ENCODE results near the gene AHRR.

DNA sequence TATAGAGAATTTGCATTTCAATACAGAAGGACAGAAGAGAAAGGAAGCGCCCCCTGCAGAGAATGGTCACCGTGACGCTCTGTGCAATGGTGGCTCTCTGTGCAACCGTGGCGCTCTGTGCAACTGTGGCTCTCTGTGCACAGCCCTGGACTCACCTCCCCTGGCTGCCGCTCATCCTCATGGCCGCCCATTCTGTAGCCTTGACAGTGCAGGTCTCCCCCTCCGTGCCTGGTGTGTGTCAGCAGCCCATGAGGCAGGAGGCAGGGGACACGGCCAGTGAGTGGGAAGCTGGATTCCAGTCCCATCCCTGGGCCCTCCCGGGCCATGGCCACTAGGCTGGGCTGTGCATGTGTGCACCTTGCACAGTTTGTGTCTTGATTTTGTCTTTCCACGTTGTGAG lies 133.4 kb downstream of the AHRR start:
- TF ChIP-seq, protein P1, sequence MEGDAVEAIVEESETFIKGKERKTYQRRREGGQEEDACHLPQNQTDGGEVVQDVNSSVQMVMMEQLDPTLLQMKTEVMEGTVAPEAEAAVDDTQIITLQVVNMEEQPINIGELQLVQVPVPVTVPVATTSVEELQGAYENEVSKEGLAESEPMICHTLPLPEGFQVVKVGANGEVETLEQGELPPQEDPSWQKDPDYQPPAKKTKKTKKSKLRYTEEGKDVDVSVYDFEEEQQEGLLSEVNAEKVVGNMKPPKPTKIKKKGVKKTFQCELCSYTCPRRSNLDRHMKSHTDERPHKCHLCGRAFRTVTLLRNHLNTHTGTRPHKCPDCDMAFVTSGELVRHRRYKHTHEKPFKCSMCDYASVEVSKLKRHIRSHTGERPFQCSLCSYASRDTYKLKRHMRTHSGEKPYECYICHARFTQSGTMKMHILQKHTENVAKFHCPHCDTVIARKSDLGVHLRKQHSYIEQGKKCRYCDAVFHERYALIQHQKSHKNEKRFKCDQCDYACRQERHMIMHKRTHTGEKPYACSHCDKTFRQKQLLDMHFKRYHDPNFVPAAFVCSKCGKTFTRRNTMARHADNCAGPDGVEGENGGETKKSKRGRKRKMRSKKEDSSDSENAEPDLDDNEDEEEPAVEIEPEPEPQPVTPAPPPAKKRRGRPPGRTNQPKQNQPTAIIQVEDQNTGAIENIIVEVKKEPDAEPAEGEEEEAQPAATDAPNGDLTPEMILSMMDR (IDR thresholded peaks at IDR 0.05; ENCODE audit: insufficient read depth, low read depth, low read length): no peak
- no peak for TF ChIP-seq EZH2 (IDR thresholded peaks at IDR 0.05; ENCODE audit: insufficient read depth, low read length)
